Stimulated activated CD8-positive, alpha-beta memory T cell treated with anti-CD3 and anti-CD28 coated beads, Interleukin-12 subunit alpha, Interleukin-12 subunit beta, amount 100 ng/mL, for 24 hours (primary cell): ENCODE data around the gene GOLPH3.

ENCODE experiments used
- DNase-seq: peaks from one replicate; pipeline ENCODE4 v3.0.0-alpha.2; 2020; ENCODE audit errors: extremely low read depth

The GOLPH3 gene

DNA sequence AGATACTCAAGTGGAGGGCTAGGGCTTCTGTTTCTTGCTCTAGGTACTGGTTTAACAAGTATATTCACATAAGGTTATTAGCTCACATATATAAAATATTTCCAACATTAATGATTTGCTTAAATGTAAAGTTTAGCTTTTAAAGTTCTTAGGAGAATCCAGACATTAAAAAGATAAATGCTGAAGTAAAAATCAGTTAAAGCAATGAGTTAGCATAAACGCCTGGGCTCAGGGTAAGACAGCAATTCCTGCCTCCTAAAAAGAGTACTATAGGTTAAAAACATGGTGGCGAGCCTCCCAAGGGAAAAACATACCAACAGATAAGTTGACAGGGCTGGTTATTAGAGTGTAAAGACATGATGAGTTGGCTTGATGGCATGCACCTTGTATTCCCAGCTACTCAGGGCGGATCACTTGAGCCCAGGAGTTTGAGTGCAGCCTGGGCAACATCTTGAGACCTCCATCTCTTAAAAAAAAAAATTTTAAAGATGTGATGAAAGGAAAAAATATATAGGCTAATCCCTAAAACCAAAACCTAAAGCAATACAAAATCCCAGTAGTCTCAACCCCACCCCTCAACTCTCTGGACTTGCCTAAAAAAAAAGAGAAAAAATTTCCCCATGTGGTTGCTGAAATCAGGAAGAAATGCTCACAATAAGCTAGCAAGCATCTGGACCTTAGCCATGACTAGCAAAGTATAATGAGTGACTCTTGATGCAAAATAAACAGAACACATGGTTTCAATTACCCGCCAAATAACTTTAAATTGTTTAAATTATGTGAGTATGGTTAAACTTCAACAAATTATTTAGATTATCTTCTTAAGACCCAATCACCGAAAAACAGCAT lies 3.6 kb downstream of the GOLPH3 start:
- DNase-seq: no peak

DNA sequence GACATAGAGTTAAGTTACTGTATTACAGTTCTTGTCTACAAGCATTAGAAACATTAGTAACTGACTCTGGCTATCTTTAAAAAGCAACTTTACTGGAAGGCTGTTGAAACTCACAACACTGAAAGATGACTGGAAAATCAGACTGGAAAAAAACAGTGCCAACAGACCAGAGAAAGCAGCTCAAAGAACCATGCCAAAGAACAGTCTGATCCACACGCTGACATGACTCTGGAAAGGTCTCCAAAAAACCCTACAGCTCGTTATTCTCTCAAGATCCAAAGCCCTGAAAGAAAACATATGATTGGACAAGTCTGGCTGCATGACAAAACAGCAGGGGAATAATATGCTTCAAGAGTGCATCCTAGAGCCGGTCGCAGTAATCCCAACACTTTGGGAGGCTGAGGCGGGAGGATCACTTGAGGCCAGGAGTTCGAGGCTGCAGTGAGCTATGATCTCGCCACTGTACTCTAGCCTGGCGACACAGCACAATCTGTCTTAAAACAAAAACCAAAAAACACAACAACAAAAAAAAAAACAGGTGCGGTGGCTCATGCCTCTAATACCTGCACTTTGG lies 5.6 kb downstream of the GOLPH3 start:
- no peak for DNase-seq

DNA sequence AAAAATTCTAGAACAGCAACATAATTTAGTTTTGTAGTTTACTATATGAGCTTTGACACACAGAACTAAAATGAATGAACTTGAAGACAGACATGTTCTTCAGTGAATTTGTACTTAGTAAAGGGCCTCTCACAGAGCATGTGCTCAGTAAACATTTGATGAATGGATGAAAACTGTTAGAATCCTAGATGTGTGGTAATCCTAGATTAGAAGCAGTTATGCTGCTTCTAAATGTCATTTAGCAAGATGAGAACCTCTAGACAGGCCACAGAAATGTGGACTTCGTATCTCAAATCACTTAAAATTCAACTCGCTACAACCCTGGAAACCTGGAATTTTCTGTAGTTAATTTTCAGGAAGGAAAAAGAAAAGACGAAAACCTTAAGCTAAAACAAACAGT lies 8.5 kb downstream of the GOLPH3 start:
- no peak for DNase-seq

- DNase-seq: no peak
These were observed 10.3 kb downstream of the GOLPH3 start for GRCh38 chr5:32163785-32164184.

GRCh38 chr5:32163053-32163452 lies 11.1 kb downstream of the GOLPH3 start:
- DNase-seq: no peak

DNA sequence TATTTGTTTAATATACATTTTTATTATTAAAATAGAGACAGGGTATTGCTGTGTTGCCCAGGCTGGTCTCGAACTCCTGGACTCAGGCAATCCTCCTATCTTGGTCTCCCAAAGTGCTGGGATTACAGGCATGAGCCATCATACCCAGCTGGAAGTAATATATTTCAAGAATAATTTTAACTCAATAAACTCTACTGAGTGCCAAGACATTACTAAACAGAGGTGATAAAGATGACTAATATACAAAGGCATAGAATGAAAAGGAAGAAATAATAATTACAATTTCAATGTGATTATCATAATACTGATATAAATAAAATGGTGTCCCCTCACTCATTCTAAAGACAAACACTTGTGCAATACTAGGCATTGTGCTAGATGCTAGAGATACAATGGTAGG lies 13.9 kb downstream of the GOLPH3 start:
- DNase-seq: no peak

- no peak for DNase-seq
These were observed 14.6 kb downstream of the GOLPH3 start for GRCh38 chr5:32159328-32160072.

DNA sequence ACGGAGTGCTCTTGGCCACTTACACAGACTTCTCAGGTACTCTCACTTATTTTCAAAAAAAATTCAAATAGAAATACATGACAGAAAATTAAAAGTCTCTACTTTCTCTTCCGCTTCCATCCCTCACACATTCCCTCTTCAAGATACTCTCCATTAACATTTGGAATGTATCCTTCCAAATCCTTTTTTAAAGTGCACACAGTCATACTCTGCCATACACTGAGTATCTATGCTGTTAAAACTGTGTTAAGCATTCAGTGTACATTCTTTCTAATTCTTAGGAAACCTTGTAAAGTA lies 15.5 kb downstream of the GOLPH3 start:
- no peak for DNase-seq

DNA sequence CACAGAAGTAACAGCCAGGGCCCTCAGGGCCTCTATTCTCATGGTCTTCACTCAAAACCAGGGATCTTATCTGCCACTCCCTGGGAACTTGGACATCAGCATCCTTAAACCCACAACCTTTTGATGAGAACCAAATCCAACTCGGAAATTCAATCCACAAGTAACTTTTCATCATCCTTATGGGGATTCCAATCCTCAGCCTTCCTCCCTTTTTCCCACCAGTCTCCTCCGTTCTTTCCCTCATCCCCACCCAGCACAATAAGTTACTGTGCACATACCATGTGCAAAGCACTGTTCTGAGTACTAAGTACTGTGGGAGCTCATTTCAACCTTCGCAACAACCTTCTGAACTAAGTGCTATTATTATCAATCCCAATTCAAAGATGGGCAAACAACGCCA lies 17.0 kb downstream of the GOLPH3 start:
- DNase-seq: no peak

- no peak for DNase-seq
These were observed 17.5 kb downstream of the GOLPH3 start for GRCh38 chr5:32156635-32157034.

GRCh38 chr5:32155211-32155610 lies 18.9 kb downstream of the GOLPH3 start:
- no peak for DNase-seq

DNA sequence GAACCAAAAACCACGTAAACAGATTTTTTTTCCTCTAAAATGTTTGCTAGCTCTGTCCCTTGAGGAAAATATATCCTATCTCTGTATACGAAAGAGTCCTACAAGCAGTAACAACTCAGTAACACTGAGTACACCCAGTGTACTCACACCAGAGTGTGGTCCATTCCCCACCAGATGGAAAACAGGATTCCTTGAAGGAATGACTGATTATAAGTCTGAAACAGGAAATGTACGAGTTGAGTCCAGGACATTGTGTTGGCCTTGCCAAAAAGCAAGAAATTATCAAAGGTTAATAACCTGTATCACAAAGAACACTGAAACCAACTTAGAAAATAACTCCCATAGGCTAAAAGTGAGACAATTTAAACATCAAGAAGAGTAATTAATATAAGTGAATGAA lies 20.4 kb downstream of the GOLPH3 start:
- DNase-seq: no peak

DNA sequence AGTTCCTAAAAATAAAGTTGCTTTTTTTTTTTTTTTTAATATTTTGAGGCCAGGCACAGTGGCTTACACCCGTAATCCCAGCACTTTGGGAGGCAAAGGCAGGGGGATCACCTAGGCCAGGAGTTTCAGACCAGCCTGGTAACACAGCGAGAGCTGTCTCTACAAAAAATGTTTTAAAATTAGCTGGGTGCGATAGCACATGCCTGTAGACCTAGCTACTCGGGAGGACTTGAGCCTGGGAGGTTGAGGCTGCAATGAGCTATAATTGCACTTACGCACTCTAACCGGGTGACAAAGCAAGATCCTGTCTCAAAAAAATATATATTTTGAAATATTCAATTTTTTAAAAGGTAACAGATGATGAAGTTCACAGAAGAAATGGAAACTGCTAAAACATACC lies 22.9 kb downstream of the GOLPH3 start:
- no peak for DNase-seq

GRCh38 chr5:32150366-32150765 lies 23.8 kb downstream of the GOLPH3 start:
- DNase-seq: no peak

GRCh38 chr5:32147959-32148358 lies 26.2 kb downstream of the GOLPH3 start:
- no peak for DNase-seq

GRCh38 chr5:32147236-32147635 lies 26.9 kb downstream of the GOLPH3 start:
- no peak for DNase-seq

DNA sequence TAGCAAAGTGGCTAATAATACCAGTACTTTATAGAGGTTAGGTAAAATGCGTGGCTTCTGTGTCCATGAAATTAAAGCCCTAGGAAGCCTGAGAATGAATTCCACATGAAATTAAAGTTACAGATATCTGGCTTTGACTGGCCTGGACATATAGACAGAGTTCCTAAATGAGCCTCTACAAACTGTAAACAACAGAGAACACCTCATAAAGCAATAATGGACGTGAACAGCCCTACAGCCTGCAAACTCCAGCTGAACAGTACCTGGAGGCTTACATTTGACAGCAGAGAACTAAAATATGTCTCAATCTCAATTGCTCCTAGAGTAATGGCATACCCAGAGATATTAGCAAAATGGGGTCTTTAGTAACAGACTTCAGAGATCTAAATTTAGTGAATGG lies 28.7 kb downstream of the GOLPH3 start:
- DNase-seq: no peak

- DNase-seq: no peak
These were observed 29.5 kb downstream of the GOLPH3 start for GRCh38 chr5:32144378-32145207.

DNA sequence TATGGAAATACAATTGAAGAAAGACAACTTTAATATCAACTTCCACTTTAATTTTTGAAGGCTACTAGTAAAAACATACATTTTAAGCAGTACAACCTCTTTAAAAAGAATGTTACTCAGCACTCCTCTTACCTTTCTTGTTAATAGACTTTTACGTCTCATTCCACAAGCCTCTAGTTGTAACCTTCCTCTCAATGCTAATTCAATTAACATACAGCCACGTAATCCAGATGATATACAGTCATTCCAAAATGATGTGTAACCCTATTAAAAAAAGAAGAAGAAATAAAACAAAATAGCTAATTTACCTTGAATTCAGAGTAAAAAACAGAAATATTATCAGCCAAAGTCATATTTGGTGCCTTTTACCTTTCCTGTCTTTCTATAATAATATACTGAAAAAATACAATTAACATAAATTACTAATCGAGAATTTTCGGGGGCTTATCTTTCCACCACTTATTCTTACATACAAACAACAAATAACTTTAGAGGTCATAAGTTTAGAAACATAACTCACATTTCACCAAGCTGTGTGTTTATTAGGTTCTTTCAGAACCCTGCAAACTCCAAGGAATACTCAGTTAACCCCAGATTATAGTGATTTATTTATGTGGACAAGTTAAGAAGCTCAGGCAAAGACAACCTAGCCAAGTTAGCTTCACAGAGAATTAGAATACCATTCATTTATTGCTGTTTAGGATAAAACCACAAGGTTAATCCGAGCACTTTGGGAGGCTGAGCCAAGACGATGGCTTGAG lies 30.3 kb downstream of the GOLPH3 start:
- DNase-seq: no peak

DNA sequence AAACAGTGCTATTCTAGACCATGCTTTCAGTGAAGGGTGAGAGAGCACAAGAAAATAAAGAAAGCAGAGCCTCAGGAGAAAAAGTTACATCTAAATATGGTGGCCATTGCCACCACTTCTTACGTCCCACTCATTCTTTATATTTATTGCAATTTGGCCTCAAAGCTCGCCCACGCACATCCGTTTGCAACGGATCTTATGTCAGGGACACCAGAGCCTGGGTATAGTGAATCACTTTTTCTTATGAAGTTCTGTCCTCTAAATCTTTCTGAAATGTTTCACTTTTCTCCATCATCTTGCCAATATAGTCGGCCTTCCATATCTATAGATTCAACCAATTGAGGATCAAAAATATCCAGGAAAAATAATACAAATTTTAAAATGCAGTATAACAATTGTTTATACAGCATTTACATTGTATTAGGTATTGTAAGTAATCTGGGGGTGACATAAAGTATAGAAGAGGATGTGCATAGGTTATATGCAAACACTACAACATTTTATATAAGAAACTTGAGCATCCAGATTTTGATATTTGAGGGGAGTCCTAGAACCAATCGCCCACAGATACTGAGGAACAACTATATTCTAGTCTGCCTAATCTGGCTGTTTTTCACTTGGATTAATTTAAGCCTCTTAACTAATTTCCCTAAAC lies 35.2 kb downstream of the GOLPH3 start:
- peak; percentile 26 for DNase-seq

DNA sequence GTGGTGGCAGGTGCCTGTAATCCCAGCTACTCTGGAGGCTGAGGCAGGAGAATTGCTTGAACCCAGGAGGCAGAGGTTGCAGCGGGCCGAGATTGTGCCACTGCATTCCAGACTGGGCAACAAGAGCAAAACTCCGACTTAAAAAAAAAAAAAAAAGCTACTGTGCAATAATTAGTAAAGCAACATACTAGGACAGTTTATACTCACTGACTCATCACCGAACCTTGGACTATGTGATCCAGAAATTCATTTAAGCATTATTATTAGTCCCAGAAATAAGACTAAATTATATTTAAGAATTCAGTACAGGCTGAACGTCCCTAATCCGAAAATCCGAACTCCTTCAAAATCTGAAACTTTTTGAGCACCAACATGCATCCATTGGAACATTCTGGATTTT lies 37.8 kb downstream of the GOLPH3 start:
- no peak for DNase-seq
